GM18511 (cell line): Measurements from ENCODE around the gene COG6.

Source experiments
- ATAC-seq: cut with Tn5 transposase; IDR thresholded peaks from one replicate; pipeline ENCODE4 v1.9.1; 2021; ENCODE audit warnings: mild to moderate bottlenecking, moderate library complexity; ENCODE audit not compliant: unreplicated experiment

COG6 gene

GRCh38 chr13:39655569-39656324 lies at the start of gene COG6:
COG6 (plus strand) TSS chr13:39655662; CDS start chr13:39655727, 65 bp downstream.
- peak; percentile 88 for ATAC-seq

GRCh38 chr13:39605677-39606320 lies 49.7 kb upstream of the COG6 start:
- ATAC-seq, result no peak

GRCh38 chr13:39607876-39608275 lies 47.6 kb upstream of the COG6 start:
- ATAC-seq, result no peak

- peak; percentile 63 for ATAC-seq
Measured at GRCh38 chr13:39612023-39612637, 43.3 kb upstream of the COG6 start.

- peak; percentile 75 for ATAC-seq
Measured at GRCh38 chr13:39616087-39616694, 39.3 kb upstream of the COG6 start.

GRCh38 chr13:39618561-39618960 lies 36.9 kb upstream of the COG6 start:
- ATAC-seq, result no peak

GRCh38 chr13:39623466-39623865 lies 32.0 kb upstream of the COG6 start:
- ATAC-seq, result no peak

GRCh38 chr13:39631307-39631706 lies 24.2 kb upstream of the COG6 start:
- no peak for ATAC-seq

GRCh38 chr13:39632994-39633393 lies 22.5 kb upstream of the COG6 start:
- ATAC-seq, result no peak

- no peak for ATAC-seq
Measured at GRCh38 chr13:39635564-39635963, 19.9 kb upstream of the COG6 start.

GRCh38 chr13:39637890-39638289 lies 17.6 kb upstream of the COG6 start:
- ATAC-seq, result no peak

- ATAC-seq, result no peak
Measured at GRCh38 chr13:39641645-39642044, 13.8 kb upstream of the COG6 start.

GRCh38 chr13:39646122-39646521 lies 9.3 kb upstream of the COG6 start:
- ATAC-seq, result no peak

GRCh38 chr13:39655041-39655568 lies 357 bp upstream of the COG6 start:
- peak; percentile 4 for ATAC-seq

- peak; percentile 4 for ATAC-seq
Measured at GRCh38 chr13:39656325-39656677, 839 bp downstream of the COG6 start.

- ATAC-seq, result no peak
Measured at GRCh38 chr13:39663508-39663907, 8.0 kb downstream of the COG6 start.

GRCh38 chr13:39663958-39664357 lies 8.5 kb downstream of the COG6 start:
- no peak for ATAC-seq

GRCh38 chr13:39665763-39666162 lies 10.3 kb downstream of the COG6 start:
- no peak for ATAC-seq

GRCh38 chr13:39670445-39670844 lies 15.0 kb downstream of the COG6 start:
- ATAC-seq, result no peak

GRCh38 chr13:39672378-39673132 lies 17.1 kb downstream of the COG6 start:
- ATAC-seq, result no peak

- no peak for ATAC-seq
Measured at GRCh38 chr13:39675904-39676303, 20.4 kb downstream of the COG6 start.
